IPS-18c (cell line): ENCODE data around the gene LTBP2.
"Not testable (repeated sequence)": the region's sequence is repeated elsewhere in the genome, so short reads cannot be mapped to it uniquely, and the experiment has no call there.

Experiments
- H3K4me3 ChIP-seq: 2 replicates; pipeline ENCODE4 v1.7.0; 2013; ENCODE audit warnings: low read depth, mild to moderate bottlenecking, low read length, moderate library complexity; ENCODE audit not compliant: insufficient read depth
- H3K9me3 ChIP-seq: one replicate; pipeline ENCODE4 v1.6.1; 2013; ENCODE audit warnings: mild to moderate bottlenecking, low read length, moderate library complexity; ENCODE audit not compliant: control insufficient read depth, insufficient read depth

LTBP2 gene

GRCh38 chr14:74454397-74454796, 157.6 kb downstream of the LTBP2 start:
- H3K9me3 ChIP-seq, H3K4me3 ChIP-seq: not testable (repeated sequence)
